Breast epithelium (tissue), 3 donors: Measurements from ENCODE around the gene MPHOSPH9.

ENCODE experiments used
- POLR2A ChIP-seq: fragments of 450-650 bp; IDR thresholded peaks from one replicate; pipeline ENCODE4 v1.6.1; 2016; ENCODE audit warnings: antibody characterized with exemption, mild to moderate bottlenecking, moderate library complexity
- POLR2AphosphoS5 ChIP-seq, 3 donors: sonication (generic); formaldehyde crosslinking; IDR thresholded peaks; one replicate each; pipeline ENCODE4 v1.6.1; 2017; ENCODE audit warnings: antibody characterized with exemption in 3 of 3
- TF ChIP-seq, protein P1 (sequence below), 3 donors: fragments of 450-650 bp; IDR thresholded peaks; one replicate each; pipeline ENCODE4 v1.5.1; 2016 to 2017; ENCODE audit warnings: antibody characterized with exemption in 3 of 3, mild to moderate bottlenecking in 3 of 3, moderate library complexity in 3 of 3

DNA sequence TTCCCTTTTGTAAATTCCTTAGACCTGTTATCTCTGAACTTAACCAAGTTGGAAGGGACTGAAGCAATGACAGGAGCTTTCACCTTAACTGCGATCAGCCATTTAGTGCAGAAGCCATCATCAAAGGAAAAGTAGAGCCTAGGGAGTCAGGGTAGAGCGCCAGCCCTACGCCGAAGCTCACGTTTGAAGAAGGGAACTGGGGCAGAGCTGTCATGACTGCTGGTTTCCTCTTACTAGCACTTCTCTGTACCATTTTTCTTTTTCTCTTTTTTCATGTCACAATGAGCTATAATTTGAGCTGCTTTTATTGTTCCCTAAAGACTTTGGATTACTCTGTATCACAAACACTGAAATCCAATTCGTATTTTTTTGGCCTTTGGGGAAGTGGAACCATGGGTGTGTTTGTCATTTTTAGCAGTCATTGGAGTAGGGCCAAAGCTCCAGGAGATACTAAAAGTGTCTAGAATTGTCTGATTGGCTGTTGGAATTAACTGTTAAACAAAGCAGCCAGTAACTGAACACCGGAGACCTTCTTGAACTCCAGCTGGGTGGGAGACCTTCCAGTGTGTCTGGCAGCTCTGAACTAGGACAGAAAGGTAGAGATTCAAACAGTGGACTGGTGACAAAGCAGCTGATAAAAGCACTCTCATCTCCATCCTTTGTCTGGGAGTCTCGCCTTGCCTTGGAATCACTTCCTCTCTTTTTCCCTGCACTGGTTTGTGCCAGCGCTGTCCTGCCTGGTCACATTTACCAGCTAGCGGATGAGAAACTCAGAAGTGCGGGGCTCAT is 9.4 kb upstream of the MPHOSPH9 start:
- TF ChIP-seq, protein P1, sequence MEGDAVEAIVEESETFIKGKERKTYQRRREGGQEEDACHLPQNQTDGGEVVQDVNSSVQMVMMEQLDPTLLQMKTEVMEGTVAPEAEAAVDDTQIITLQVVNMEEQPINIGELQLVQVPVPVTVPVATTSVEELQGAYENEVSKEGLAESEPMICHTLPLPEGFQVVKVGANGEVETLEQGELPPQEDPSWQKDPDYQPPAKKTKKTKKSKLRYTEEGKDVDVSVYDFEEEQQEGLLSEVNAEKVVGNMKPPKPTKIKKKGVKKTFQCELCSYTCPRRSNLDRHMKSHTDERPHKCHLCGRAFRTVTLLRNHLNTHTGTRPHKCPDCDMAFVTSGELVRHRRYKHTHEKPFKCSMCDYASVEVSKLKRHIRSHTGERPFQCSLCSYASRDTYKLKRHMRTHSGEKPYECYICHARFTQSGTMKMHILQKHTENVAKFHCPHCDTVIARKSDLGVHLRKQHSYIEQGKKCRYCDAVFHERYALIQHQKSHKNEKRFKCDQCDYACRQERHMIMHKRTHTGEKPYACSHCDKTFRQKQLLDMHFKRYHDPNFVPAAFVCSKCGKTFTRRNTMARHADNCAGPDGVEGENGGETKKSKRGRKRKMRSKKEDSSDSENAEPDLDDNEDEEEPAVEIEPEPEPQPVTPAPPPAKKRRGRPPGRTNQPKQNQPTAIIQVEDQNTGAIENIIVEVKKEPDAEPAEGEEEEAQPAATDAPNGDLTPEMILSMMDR (IDR thresholded peaks at IDR 0.05): no peak
- TF ChIP-seq POLR2A: no peak
- TF ChIP-seq POLR2AphosphoS5 (IDR thresholded peaks at IDR 0.05): no peak
